ENCODE data around the gene FOXA2.
"Not testable (repeated sequence)": the region's sequence is repeated elsewhere in the genome, so short reads cannot be mapped to it uniquely, and the experiment has no call there.

FOXA2 gene

DNA sequence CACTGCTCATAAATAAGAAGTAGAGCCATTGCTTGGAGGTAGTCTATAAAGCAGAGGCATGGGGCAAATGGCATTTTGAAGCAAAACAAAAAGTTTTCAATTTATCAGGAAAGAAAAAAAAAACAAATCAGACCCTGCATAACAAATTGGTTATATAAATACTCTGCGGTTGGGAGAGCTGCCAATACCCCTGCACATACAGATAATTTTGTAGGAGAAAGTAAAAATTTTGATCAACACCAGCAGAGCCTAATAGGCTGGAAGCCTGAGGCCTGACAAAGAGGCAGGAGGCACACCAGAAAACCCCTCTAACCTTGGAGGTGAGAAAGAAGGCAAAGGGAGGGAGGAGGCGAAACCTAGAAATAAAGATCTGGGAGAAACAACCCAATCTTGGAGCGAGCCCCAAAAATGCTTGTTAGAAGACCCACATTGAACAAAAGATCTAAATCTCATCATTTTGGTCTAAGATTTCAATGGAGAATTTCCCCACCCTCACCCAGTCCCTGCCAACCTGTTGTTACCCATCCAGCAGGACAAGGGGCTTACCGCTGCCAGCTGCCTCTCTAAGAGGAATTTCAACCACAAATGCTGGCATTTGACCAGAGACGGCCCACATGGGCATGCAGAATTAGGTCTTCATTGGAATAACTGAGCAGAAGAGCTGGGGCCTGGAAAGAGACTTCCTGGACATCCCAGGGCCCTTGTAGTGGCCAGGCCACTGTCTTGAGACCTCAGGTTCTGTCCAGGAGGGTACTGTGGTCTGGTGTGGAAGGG, 28.4 kb downstream of the FOXA2 start:
- no peak overlapping the region for H3K4me3 ChIP-seq (ENCODE audit: low read depth, low read length)
- TF ChIP-seq, protein P1, sequence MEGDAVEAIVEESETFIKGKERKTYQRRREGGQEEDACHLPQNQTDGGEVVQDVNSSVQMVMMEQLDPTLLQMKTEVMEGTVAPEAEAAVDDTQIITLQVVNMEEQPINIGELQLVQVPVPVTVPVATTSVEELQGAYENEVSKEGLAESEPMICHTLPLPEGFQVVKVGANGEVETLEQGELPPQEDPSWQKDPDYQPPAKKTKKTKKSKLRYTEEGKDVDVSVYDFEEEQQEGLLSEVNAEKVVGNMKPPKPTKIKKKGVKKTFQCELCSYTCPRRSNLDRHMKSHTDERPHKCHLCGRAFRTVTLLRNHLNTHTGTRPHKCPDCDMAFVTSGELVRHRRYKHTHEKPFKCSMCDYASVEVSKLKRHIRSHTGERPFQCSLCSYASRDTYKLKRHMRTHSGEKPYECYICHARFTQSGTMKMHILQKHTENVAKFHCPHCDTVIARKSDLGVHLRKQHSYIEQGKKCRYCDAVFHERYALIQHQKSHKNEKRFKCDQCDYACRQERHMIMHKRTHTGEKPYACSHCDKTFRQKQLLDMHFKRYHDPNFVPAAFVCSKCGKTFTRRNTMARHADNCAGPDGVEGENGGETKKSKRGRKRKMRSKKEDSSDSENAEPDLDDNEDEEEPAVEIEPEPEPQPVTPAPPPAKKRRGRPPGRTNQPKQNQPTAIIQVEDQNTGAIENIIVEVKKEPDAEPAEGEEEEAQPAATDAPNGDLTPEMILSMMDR (IDR thresholded peaks at IDR 0.05; ENCODE audit: borderline replicate concordance, insufficient read depth, low read depth, low read length): no peak

DNA sequence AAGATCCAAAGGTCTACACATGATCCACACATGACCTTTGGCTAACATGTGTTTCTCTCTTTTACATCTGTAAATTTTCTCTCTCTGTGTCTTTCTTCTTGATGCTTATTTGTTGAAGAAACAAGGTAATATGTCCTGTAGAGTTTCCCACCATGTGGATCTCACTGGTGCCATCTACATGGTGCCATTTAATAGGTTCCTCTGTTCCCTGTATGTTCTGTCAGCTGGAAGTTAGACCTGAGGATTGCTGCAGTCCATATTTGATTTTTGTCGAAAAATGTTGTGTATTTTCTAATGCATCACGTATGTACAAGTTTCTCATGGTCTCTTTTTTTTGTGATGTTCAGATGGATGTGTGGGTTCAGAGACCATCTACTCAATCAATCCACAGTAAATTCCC, 30.0 kb downstream of the FOXA2 start:
- no peak overlapping the region for H3K4me3 ChIP-seq (ENCODE audit: low read depth, low read length)
- TF ChIP-seq, protein P1 (IDR thresholded peaks at IDR 0.05; ENCODE audit: borderline replicate concordance, insufficient read depth, low read depth, low read length): no peak

DNA sequence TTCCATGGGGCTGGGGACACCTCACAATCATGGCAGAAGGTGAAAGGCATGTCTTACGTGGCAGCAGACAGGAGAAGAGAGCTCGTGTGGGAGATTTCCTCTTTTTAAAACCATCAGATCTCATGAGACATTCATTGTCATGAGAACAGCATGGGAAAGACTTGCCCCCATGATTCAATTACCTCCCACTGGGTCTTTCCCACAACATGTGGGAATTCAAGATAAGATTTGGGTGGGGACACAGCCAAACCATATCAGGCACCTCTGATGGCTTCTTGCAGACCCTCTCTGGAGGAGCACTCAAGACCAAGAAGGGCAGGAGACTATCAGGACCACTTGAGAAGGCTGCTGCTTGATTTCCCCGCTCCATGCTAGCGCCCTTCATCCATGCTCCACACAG, 33.9 kb downstream of the FOXA2 start:
- H3K4me3 ChIP-seq (ENCODE audit: low read depth, low read length): not testable (repeated sequence)

DNA sequence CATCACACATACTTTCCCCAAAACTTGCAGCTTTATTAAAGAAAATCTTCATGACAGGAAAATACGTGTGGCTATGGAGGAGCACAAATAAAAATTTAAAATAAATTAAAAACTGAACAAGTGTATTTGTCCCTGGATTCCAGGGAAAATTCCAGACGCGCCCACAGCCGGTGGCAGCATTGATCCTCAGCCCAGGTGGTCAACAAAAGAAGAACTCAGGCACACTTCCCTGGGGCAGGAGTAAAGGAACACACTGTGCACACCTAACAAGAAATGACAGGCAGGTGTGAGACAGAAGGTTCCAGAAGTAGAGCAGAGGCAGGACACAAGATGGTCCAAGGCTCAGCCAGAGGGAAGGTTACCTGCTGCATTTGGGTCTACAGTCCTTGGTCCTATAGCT, 36.3 kb downstream of the FOXA2 start:
- TF ChIP-seq, protein P1 (IDR thresholded peaks at IDR 0.05; ENCODE audit: borderline replicate concordance, insufficient read depth, low read depth, low read length): no peak
- H3K4me3 ChIP-seq (ENCODE audit: low read depth, low read length): no peak overlapping the region

DNA sequence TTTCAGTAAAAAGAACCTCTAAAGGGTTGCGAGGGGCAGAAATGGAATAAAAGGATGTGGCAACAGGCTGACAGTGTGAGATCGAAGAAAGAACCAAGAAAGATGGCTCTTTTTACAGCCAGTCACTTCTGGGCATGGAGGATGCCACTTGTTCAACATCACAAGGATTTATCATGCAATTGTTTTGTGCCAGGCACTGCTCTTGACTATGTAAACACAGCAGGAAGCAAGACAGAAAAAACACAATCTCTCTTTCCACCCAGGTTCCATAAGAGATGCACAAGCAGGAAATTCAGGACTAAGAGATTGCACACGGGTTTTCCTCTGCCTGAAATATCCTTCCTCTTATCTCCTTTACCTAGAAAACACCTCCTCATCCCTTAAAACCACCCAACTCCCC, 38.0 kb downstream of the FOXA2 start:
- TF ChIP-seq, protein P1 (IDR thresholded peaks at IDR 0.05; ENCODE audit: borderline replicate concordance, insufficient read depth, low read depth, low read length): no peak
- H3K4me3 ChIP-seq (ENCODE audit: low read depth, low read length): no peak overlapping the region

DNA sequence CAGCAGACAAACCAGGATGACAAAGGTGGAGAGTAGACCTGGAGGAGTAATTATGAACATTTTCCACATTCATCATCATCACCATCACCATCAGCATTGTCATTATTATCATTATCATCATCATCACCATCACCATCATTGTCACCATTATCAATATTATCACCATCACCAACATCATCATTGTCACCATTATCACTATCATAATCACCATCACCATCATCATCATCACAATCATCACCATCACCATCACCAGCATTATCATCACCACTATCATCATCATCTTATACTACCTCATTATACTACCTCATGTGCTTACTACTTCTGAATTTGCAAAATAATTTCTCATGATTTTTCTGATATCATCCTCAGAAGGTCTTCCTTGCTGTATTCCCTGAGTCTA, 39.3 kb downstream of the FOXA2 start:
- TF ChIP-seq, protein P1 (IDR thresholded peaks at IDR 0.05; ENCODE audit: borderline replicate concordance, insufficient read depth, low read depth, low read length): no peak
- no peak overlapping the region for H3K4me3 ChIP-seq (ENCODE audit: low read depth, low read length)

DNA sequence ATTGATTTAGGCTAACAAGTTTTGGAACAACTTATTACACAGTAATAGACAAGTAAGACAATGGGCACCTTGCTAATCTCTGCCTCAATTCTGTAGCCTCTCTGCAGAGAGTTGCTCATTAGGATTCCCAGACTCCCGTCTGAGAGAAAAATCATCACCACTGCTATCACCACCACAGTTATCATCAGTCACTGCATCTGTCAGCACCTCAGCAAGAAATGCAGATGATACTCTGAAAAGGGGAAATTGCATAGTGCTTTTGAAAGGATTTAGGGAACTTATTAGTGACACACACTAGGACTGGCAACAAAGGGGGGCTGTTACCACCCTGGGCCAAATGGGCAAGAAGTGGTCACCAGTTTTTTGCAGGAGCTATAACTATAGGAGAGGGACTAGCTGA, 39.9 kb downstream of the FOXA2 start:
- no peak overlapping the region for H3K4me3 ChIP-seq (ENCODE audit: low read depth, low read length)
- TF ChIP-seq, protein P1 (IDR thresholded peaks at IDR 0.05; ENCODE audit: borderline replicate concordance, insufficient read depth, low read depth, low read length): no peak
